HG03565 (cell line): Measurements from ENCODE around the gene CSH2.

ENCODE experiments used
- ATAC-seq: cut with Tn5 transposase; IDR thresholded peaks from one replicate; pipeline ENCODE4 v1.9.1; 2021; ENCODE audit warnings: mild to moderate bottlenecking, moderate library complexity; ENCODE audit not compliant: unreplicated experiment

Gene CSH2

DNA sequence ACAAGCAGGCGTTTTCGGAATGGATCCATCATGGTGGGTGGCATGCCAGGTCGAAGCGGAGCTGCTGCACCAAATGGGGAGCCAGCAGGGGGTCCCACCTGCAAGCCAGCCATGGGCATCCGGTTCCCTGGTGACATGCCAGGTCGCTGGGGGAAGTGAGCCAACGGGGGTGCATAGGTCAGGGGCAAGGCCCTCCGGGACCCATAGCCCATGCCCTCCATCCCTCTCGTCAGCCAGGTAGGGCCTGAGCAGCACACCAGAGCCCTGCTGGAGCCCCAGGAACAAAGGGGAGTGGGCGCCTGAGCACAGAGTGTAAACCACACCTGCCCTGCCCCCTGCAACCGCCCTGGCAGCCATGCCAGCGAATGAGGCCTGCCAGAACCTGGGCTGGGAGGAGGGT, 36.0 kb downstream of the CSH2 start:
- ATAC-seq: no peak

DNA sequence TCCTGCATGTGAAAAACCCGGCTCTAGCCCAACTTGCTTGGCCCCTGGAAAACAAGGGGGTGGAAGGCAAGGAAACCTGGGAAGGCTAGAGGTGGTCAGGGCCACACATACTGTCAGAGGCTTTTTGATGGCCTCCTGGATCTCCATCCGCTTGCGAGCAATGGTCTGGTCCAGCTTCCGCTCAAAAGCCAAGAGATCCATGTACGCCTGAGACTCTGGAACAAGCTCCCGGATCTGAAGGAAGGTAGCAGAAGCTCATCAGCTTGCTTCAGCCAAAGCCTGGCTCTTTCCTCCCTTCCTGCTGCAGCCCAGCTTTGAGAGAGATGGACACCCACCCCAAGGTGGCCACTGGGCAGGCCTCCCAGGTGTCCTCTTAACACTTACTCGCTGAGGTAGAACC, 36.7 kb downstream of the CSH2 start:
- no peak for ATAC-seq

- no peak for ATAC-seq
These were observed 38.2 kb downstream of the CSH2 start for GRCh38 chr17:63835167-63835720.

GRCh38 chr17:63834431-63835166, 38.9 kb downstream of the CSH2 start:
- ATAC-seq: peak; percentile 53

DNA sequence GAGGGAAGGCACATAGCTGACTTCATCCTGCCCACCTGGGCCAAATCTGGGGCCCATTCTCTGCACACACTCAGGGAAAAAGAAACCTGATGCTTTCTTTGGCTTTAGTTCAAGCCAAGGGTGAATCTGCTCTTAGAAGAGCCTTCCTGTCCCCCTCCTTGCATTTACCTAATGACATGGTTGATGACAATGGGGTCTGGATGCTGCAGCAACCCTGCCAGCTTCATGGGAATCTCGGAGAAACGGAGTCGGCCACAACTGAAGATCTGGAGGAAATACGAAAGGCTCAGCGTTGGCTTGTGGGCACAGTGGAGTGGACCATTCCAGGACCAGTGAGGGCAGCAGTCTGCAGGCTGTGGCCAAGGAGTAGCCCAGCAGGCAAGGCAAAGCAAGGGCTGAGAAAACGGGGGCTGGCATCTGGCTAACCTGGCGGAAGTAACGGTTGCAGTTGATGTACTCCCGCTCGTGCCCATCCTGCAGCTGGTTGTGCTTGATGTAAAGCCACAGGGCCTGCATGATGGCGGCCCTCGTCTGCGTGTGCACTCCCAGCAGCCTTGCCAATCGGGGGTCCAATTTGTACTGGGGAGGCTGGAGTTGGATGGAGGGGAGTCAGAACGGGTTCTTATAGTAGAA, 39.6 kb downstream of the CSH2 start:
- ATAC-seq: no peak

DNA sequence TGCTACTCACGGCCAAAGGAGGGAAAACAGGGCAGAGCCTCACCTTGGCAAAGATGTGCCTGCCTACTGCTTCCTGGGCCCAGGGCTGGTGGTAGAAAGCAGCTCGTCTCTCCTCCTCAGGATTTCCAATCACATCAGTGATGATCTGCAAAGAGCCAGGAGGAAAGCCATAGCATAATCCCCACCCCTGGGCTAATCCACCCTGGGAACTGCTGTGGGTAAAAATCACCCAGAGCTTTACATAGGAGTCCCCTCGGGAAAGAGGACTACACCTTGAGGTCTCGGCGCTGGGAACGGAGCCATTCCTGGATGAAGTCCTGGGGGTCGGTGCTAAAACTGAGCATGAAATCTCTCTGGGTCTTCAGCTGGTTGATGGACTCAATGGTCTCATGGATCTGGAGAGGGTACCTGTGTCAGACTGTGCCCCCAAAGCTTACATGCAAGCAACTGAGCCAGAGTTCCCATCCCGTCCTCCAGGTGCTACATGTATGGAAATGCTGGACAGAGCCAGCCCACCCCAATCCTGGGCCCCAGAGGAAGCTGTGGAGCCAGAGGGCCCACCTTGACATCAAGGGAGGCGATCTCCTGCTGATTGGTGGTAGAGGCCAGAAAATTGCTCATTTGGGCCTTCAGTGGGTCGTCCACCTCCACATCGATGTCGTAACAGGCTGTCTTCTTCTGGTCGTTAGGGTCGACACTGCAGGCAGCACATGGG, 40.3 kb downstream of the CSH2 start:
- no peak for ATAC-seq

- ATAC-seq: no peak
These were observed 41.0 kb downstream of the CSH2 start for GRCh38 chr17:63832455-63832854.

- ATAC-seq: no peak
These were observed 41.5 kb downstream of the CSH2 start for GRCh38 chr17:63832014-63832413.

DNA sequence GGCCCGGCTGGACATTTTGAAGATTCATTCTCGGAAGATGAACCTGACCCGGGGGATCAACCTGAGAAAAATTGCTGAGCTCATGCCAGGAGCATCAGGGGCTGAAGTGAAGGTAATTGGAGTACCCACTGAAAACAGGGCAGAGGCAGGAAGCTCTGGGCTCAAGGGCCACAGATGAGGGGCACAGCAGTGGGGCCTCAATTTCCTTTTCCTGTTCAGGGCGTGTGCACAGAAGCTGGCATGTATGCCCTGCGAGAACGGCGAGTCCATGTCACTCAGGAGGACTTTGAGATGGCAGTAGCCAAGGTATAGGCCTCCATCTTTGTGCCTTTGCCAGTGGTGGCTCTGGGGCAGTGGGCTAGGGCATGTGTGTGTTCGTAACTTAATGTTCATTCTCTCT, 42.0 kb downstream of the CSH2 start:
- no peak for ATAC-seq

GRCh38 chr17:63830904-63831491, 42.5 kb downstream of the CSH2 start:
- no peak for ATAC-seq

- ATAC-seq: no peak
These were observed 43.2 kb downstream of the CSH2 start for GRCh38 chr17:63830278-63830677.

- no peak for ATAC-seq
These were observed 44.5 kb downstream of the CSH2 start for GRCh38 chr17:63828936-63829335.

GRCh38 chr17:63827801-63828221, 45.7 kb downstream of the CSH2 start:
- no peak for ATAC-seq

DNA sequence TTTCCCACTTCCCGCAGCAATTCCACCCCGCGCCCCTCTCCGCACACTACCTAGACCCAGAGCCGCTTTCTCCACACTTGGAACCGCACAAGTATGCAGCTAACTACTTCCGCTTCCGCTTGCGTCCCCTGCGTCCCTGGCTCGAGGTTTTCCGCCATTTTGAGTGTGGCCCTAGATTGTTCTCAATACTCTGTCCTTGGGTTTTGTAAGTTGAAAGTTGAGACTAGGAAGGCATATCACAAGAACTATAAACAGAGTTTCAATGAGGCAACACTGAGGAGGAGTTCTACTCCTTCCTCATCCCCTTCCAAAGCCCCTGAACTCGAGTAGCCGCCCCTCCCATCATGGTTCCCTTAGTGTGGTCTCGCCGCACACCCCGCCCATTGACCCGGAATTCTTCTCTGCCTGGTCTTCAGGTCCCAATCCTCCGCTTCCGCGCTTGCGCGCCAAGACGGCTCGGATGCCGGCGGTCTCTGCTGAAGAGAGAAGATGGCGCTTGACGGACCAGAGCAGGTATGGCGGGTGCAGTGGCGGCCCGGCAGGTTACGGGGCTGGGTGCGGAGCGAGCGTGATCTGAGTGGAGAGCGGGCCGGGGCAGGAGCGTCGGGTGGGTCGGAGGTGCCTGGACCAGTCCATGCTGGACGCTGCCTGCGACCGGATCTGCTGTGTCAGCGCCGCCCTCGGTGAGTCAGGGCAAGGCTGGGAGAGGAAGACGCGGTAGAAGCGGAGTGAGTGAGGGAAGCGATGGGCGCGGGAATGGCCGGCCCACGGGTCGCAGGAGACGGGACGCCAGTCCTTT, 46.3 kb downstream of the CSH2 start, which contains the start of the genes FTSJ3 and PSMC5:
Gene FTSJ3, minus strand, starts transcription at position 662 of the 799 bp plus-strand sequence. CDS start 761 bp downstream, outside the sequence.
Gene PSMC5, plus strand, starts transcription at position 430 of the 799 bp plus-strand sequence. Its CDS starts 60 bp downstream, at position 490.
- peak; percentile 67 for ATAC-seq

- ATAC-seq: no peak
These were observed 46.9 kb downstream of the CSH2 start for GRCh38 chr17:63826468-63827001.

- no peak for ATAC-seq
These were observed 49.1 kb downstream of the CSH2 start for GRCh38 chr17:63824362-63824761.

DNA sequence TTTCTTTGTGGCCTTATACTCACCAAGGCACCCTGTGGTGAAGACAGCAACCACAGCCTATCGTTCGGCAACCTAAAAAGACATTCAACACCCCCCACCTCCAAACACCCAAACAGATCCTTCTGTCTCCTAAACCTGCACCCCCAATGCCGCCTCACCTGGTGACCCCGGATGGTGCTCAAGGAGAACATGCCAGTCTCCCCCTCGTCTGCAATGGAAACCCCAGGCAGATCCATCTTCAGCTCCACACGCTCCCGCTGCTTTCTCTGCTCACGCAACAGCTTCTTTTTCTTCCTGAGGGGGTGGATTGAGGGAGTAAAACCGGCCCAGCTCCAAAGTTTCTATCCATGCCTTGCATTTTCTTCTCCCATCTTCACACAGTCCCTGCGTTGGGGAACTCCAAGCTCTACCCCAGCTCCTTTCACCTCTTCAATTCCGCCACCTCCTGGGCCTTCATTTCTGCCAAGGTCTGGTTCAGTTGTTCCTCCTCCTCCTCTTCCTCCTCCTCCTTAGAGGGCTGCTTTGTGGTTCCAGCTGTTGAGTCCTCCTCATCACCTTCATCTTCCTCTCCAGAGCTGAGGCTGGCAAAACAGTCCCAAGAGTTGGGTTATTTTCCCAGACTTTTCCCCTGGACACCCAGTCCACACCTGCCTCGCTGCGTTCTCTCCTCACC, 49.7 kb downstream of the CSH2 start:
- ATAC-seq: no peak

DNA sequence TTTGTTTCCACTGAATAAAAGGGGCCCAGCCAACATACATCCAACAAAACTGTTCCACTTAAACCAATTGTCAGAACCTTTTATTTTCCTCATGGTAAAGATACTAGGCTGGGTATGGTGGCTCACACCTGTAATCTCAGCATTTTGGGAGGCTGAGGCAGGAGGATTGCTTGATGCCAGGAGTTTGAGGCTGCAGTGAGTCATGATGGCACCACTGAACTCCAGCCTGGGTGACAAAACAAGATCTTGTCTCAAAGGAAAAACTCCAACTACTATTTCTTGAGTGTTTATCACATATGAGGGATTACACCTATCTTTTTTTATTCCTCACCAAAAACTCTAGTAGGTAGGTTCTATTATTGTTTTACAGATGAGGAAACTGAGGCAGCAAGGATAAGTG, 50.9 kb downstream of the CSH2 start:
- no peak for ATAC-seq
